HL-60 (cell line): ENCODE data around the gene NUDT16.

Experiments used
- GABPA ChIP-seq: IDR thresholded peaks from 2 replicates; pipeline ENCODE4 v1.6.1; 2012; ENCODE audit warnings: low read depth
- POLR2AphosphoS5 ChIP-seq: IDR thresholded peaks from 2 replicates; pipeline ENCODE4 v1.6.1; 2012; ENCODE audit warnings: low read depth
- REST ChIP-seq: IDR thresholded peaks from 2 replicates; pipeline ENCODE4 v1.6.1; 2012; ENCODE audit warnings: low read depth; ENCODE audit not compliant: insufficient replicate concordance
- SPI1 ChIP-seq: IDR thresholded peaks from 2 replicates; pipeline ENCODE4 v1.6.1; 2012; ENCODE audit warnings: low read depth, mild to moderate bottlenecking, borderline replicate concordance
- TF ChIP-seq, protein P1 (sequence below): IDR thresholded peaks from one replicate; pipeline ENCODE4 v1.5.1; 2011; ENCODE audit warnings: low read length, control low read depth, inconsistent platforms; ENCODE audit not compliant: insufficient read depth

GRCh38 chr3:131353016-131353877 lies 28.3 kb upstream of the NUDT16 start:
- TF ChIP-seq POLR2AphosphoS5 (no peak), REST (no peak), GABPA (no peak), SPI1 (no peak)
- TF ChIP-seq, protein P1, sequence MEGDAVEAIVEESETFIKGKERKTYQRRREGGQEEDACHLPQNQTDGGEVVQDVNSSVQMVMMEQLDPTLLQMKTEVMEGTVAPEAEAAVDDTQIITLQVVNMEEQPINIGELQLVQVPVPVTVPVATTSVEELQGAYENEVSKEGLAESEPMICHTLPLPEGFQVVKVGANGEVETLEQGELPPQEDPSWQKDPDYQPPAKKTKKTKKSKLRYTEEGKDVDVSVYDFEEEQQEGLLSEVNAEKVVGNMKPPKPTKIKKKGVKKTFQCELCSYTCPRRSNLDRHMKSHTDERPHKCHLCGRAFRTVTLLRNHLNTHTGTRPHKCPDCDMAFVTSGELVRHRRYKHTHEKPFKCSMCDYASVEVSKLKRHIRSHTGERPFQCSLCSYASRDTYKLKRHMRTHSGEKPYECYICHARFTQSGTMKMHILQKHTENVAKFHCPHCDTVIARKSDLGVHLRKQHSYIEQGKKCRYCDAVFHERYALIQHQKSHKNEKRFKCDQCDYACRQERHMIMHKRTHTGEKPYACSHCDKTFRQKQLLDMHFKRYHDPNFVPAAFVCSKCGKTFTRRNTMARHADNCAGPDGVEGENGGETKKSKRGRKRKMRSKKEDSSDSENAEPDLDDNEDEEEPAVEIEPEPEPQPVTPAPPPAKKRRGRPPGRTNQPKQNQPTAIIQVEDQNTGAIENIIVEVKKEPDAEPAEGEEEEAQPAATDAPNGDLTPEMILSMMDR: no peak
